Lower lobe of right lung (tissue), 2 donors: ENCODE results near the gene VIPR1. TPM values are rescaled to one million over a fixed set of nuclear protein-coding genes. Genes with fewer than 3 reads are reported as not detected.

ENCODE experiments used
- ATAC-seq, 2 donors: fragments of 200-7000 bp; cut with Tn5 transposase; one replicate each; pipeline ENCODE4 v1.9.1; 2020 to 2022; ENCODE audit warnings: mild to moderate bottlenecking in 2 of 2, moderate library complexity in 2 of 2
- DNase-seq: peaks from one replicate; pipeline ENCODE4 v3.0.0-alpha.2; 2020
- H3K27ac ChIP-seq: fragments of 200-600 bp; one replicate; pipeline ENCODE4 v1.8.0; 2022
- H3K27me3 ChIP-seq: fragments of 200-600 bp; one replicate; pipeline ENCODE4 v1.8.0; 2022; ENCODE audit warnings: low read depth
- H3K36me3 ChIP-seq: fragments of 200-600 bp; one replicate; pipeline ENCODE4 v1.8.0; 2022; ENCODE audit warnings: mild to moderate bottlenecking
- H3K4me1 ChIP-seq: fragments of 200-600 bp; one replicate; pipeline ENCODE4 v1.8.0; 2022
- H3K4me3 ChIP-seq: fragments of 200-600 bp; one replicate; pipeline ENCODE4 v1.8.0; 2022; ENCODE audit warnings: mild to moderate bottlenecking
- H3K9me3 ChIP-seq: fragments of 200-600 bp; one replicate; pipeline ENCODE4 v1.8.0; 2022
- intact Hi-C: fragments of 100-400 bp; cut with DNase I; formaldehyde crosslinking; loops from one replicate; pipeline ENCODE4 v1.11.0; 2022
- total RNA-seq: library from RNA; stranded (reverse); fragmentation: NEBNext Ultra II Directional; extraction: Animal tissue kit (Norgen Biotek cat#: 25700); gene quantifications from one replicate; pipeline ENCODE4 v1.2.1, GENCODE V29; 2021
- TF ChIP-seq, protein P1 (sequence below): fragments of 200-600 bp; IDR thresholded peaks from one replicate; pipeline ENCODE4 v1.8.0; 2022; ENCODE audit warnings: antibody characterized with exemption, mild to moderate bottlenecking
- donor health status: DM: no; HTN: yes; CAD: no; lungs with severe emphysema.

VIPR1 gene
- total RNA-seq, 1 donor from 2014 or later = 212 TPM

DNA sequence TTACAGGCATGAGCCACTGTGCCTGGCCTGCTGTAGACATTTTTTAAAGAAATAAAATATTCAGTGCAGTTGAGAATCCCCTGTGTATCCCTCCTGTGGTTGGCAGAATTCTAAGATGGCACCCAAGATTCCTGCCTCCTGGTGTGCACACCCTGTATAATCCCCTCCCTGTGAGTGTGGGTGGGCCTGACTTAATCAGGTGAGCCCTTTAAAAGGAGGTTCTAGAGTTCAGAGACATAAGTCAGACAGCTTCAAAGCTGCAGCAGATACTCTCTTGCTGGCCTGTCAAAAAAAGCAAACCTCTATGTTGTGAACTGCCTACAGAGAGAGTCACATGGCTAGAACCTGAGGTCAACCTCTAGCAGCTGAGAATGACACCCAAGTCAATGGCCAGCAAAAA lies 7.0 kb upstream of the VIPR1 start:
- H3K27ac ChIP-seq = no peak overlapping the region
- no peak overlapping the region for H3K4me3 ChIP-seq
- no peaks in the 10 kb centered on the region for H3K9me3 ChIP-seq
- H3K27me3 ChIP-seq = peaks cover 4% of the 10 kb centered on the region
- DNase-seq = no peak
- intact Hi-C loops = no loop called here
- no peak for ATAC-seq
- peaks cover 3% of the 10 kb centered on the region for H3K4me1 ChIP-seq
- no peaks in the 10 kb centered on the region for H3K36me3 ChIP-seq
- TF ChIP-seq, protein P1, sequence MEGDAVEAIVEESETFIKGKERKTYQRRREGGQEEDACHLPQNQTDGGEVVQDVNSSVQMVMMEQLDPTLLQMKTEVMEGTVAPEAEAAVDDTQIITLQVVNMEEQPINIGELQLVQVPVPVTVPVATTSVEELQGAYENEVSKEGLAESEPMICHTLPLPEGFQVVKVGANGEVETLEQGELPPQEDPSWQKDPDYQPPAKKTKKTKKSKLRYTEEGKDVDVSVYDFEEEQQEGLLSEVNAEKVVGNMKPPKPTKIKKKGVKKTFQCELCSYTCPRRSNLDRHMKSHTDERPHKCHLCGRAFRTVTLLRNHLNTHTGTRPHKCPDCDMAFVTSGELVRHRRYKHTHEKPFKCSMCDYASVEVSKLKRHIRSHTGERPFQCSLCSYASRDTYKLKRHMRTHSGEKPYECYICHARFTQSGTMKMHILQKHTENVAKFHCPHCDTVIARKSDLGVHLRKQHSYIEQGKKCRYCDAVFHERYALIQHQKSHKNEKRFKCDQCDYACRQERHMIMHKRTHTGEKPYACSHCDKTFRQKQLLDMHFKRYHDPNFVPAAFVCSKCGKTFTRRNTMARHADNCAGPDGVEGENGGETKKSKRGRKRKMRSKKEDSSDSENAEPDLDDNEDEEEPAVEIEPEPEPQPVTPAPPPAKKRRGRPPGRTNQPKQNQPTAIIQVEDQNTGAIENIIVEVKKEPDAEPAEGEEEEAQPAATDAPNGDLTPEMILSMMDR = no peak

DNA sequence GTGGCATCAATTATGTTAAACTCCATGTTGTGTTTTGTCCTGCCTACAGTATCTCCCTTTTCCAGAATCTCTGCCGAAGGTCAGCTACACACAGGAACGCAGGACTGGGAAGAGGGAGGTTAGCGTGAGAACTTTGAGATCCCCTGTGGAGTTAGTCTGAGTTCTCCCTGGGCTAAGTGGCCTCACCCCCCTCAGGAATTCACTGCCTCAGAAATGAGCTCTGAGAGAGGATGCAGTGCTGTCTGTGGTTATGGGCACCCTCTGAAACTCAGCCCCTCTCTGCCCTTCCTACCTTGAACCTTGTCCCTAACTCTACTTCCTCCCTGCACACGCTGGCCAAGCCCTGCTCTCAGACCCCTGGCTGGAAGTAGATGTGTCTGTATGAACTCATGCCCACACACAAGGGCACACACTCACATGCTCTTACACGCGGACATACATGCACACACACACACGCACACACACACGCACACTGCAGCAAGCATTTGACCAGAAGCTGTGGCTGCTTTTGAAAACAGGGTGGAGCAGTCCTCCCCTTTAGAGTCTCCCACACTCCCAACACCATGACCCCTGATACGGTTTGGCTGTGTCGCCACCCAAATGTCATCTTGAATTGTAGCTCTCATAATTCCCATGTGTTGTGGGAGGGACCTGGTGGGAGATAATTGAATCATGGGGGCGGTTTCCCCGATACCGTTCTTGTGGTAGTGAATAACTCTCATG lies 5.3 kb upstream of the VIPR1 start:
- no peaks in the 10 kb centered on the region for H3K9me3 ChIP-seq
- peaks cover 21% of the 10 kb centered on the region for H3K27me3 ChIP-seq
- H3K36me3 ChIP-seq = no peaks in the 10 kb centered on the region
- intact Hi-C loops = no loop called here
- H3K4me1 ChIP-seq = peaks cover 13% of the 10 kb centered on the region
- no peak overlapping the region for H3K27ac ChIP-seq
- TF ChIP-seq, protein P1 = no peak
- DNase-seq = no peak
- H3K4me3 ChIP-seq = no peak overlapping the region
- peak; percentile 44 to 49 for ATAC-seq

DNA sequence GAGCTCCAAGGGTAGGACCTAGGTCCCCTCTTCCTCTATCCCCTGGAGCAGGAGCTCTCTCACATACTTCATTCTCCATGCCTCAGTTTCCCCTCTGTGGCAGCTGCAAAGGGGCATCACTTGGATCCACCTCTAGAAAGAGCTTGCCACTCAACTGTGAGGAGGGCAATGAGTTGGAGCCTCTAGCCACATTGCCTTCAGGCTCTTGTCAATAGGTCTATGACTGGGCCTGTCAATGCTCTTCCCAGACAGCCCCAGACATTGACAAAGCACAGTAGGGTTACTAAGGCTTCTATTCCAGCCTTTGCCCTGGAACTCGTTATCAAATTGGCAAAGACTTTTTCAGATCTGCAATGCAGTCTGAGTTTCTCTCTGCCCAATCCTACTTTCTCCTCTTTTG lies 4.4 kb upstream of the VIPR1 start:
- Histone ChIP-seq H3K4me1 (peaks cover 17% of the 10 kb centered on the region), H3K9me3 (no peaks in the 10 kb centered on the region), H3K4me3 (no peak overlapping the region), H3K27ac (no peak overlapping the region), H3K36me3 (no peaks in the 10 kb centered on the region), H3K27me3 (peaks cover 26% of the 10 kb centered on the region)
- TF ChIP-seq, protein P1 = no peak
- DNase-seq (no peak), ATAC-seq (no peak)
- intact Hi-C loops = no loop called here

- Histone ChIP-seq H3K4me3 (no peak overlapping the region), H3K9me3 (no peaks in the 10 kb centered on the region), H3K27me3 (peaks cover 26% of the 10 kb centered on the region), H3K36me3 (no peaks in the 10 kb centered on the region), H3K4me1 (peaks cover 20% of the 10 kb centered on the region), H3K27ac (no peak overlapping the region)
- intact Hi-C loops = no loop called here
- no peak for ATAC-seq
- no peak for DNase-seq
- TF ChIP-seq, protein P1 = no peak
Observed at GRCh38 chr3:42498791-42499477, 3.5 kb upstream of the VIPR1 start.

DNA sequence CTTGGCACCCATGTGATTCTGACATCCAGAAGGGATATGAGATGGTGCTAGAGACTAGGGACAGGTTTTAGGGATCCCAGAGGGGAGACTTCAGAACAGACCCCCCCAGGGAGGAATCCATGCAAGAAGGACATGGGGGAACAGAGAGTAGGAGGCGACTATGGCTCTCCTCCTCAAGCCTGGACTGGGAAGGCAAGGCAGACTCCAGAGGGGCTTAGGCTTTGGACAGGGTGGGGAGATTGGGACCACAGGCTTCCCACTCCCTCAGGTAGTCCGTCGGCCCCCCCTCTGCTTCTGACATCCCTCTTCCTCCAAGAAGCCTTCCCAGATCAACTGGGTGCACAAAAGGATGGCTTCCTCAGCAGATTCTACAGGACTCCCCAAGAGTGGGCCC lies 3.0 kb upstream of the VIPR1 start:
- peaks cover 26% of the 10 kb centered on the region for H3K27me3 ChIP-seq
- H3K4me3 ChIP-seq = no peak overlapping the region
- H3K9me3 ChIP-seq = no peaks in the 10 kb centered on the region
- TF ChIP-seq, protein P1 = no peak
- peaks cover 20% of the 10 kb centered on the region for H3K4me1 ChIP-seq
- intact Hi-C loops = no loop called here
- H3K36me3 ChIP-seq = no peaks in the 10 kb centered on the region
- no peak for DNase-seq
- H3K27ac ChIP-seq = no peak overlapping the region
- no peak for ATAC-seq
